IMR-90 (cell line): ENCODE results near the gene VMAC. TPM values are rescaled to one million over a fixed set of nuclear protein-coding genes. Genes with fewer than 3 reads are reported as not detected.
A peak's percentile ranks its signal among the peaks of the same experiment; 100 is the strongest.

Source experiments
- ATAC-seq: fragments of 200-7000 bp; cut with Tn5 transposase; 2 replicates; pipeline ENCODE4 v1.9.1; 2020; ENCODE audit warnings: low read depth, mild to moderate bottlenecking, moderate library complexity
- BruUV-seq: library from RNA; stranded (reverse); fragments of 400-500 nt; replicated peaks from 2 replicates; lab custom pipeline; 2021; lab: Mats Ljungman, UMichigan
- CTCF ChIA-PET: fragments of 300-600 bp; formaldehyde crosslinking; extraction: SDS; loops from one replicate; lab custom pipeline; 2021; ENCODE audit warnings: antibody characterized with exemption; lab: Yijun Ruan, JAX
- POLR2A ChIA-PET: fragments of 300-600 bp; sonication (Branson Sonifier 250); formaldehyde crosslinking; loops from one replicate; lab custom pipeline; 2022; ENCODE audit warnings: antibody characterized with exemption; ENCODE audit not compliant: unreplicated experiment; lab: Charles Lee
- DNase-seq: peaks from one replicate; pipeline ENCODE4 v3.0.0; 2013
- H2AFZ ChIP-seq: replicated peaks from 2 replicates; pipeline ENCODE3; 2013; ENCODE audit warnings: low read length, mild to moderate bottlenecking; ENCODE audit not compliant: poor library complexity
- H2AK5ac ChIP-seq: 2 replicates; pipeline ENCODE4 v1.6.1; 2013; ENCODE audit warnings: low read depth, low read length, inconsistent platforms
- H2AK9ac ChIP-seq: replicated peaks from 2 replicates; pipeline ENCODE3; 2013; ENCODE audit warnings: mild to moderate bottlenecking, low read depth, low read length, moderate library complexity; ENCODE audit not compliant: poor library complexity
- H2BK120ac ChIP-seq: 2 replicates; pipeline ENCODE4 v1.6.1; 2013; ENCODE audit warnings: low read depth, low read length, inconsistent platforms
- H2BK15ac ChIP-seq: 3 replicates; pipeline ENCODE4 v1.6.1; 2013; ENCODE audit warnings: low read depth, low read length, inconsistent platforms
- H2BK20ac ChIP-seq: 2 replicates; pipeline ENCODE4 v1.6.1; 2013; ENCODE audit warnings: low read depth, mild to moderate bottlenecking, inconsistent platforms, low read length, moderate library complexity
- H2BK5ac ChIP-seq: 2 replicates; pipeline ENCODE4 v1.6.1; 2013; ENCODE audit warnings: mild to moderate bottlenecking, low read depth, low read length, inconsistent platforms; ENCODE audit not compliant: poor library complexity, severe bottlenecking
- H3K14ac ChIP-seq: replicated peaks from 2 replicates; pipeline ENCODE4 v1.6.1; 2013; ENCODE audit warnings: low read depth, low read length, inconsistent platforms
- H3K18ac ChIP-seq: 2 replicates; pipeline ENCODE4 v1.6.1; 2013; ENCODE audit warnings: low read depth, low read length, control low read depth
- H3K23ac ChIP-seq: 2 replicates; pipeline ENCODE4 v1.6.1; 2013; ENCODE audit warnings: low read depth, low read length, inconsistent platforms
- H3K27ac ChIP-seq: 2 replicates; pipeline ENCODE4 v1.5.1; 2013; ENCODE audit warnings: mild to moderate bottlenecking, control low read depth, low read length; ENCODE audit not compliant: insufficient read depth
- H3K27me3 ChIP-seq: 2 replicates; pipeline ENCODE4 v1.6.1; 2013; ENCODE audit warnings: low read length; ENCODE audit not compliant: control insufficient read depth, insufficient read depth
- H3K36me3 ChIP-seq: 2 replicates; pipeline ENCODE4 v1.6.1; 2013; ENCODE audit warnings: low read length, mixed read lengths; ENCODE audit not compliant: control insufficient read depth, insufficient read depth
- H3K4ac ChIP-seq: 2 replicates; pipeline ENCODE4 v1.6.1; 2013; ENCODE audit warnings: low read depth, low read length, inconsistent platforms
- H3K4me1 ChIP-seq: 2 replicates; pipeline ENCODE4 v1.6.1; 2013; ENCODE audit warnings: low read length, mixed read lengths; ENCODE audit not compliant: control insufficient read depth, insufficient read depth
- H3K4me2 ChIP-seq: 2 replicates; pipeline ENCODE4 v1.6.1; 2013; ENCODE audit warnings: low read depth, mild to moderate bottlenecking, control low read depth, low read length, moderate library complexity
- H3K4me3 ChIP-seq: 2 replicates; pipeline ENCODE4 v1.5.1; 2013; ENCODE audit warnings: low read depth, mild to moderate bottlenecking, control low read depth, low read length, moderate library complexity; ENCODE audit not compliant: insufficient read depth
- H3K56ac ChIP-seq: 2 replicates; pipeline ENCODE4 v1.6.1; 2013; ENCODE audit warnings: low read length, inconsistent platforms; ENCODE audit not compliant: insufficient read depth; ENCODE audit errors: extremely low read depth
- H3K79me1 ChIP-seq, 2 experiments: 2 replicates each; pipeline ENCODE4 v1.6.1; 2013; ENCODE audit warnings: low read length in 2 of 2, inconsistent platforms in 1 of 2, low read depth in 1 of 2
- H3K9ac ChIP-seq: 2 replicates; pipeline ENCODE4 v1.6.1; 2013; ENCODE audit warnings: low read depth, low read length, control low read depth
- H3K9me1 ChIP-seq: 2 replicates; pipeline ENCODE4 v1.6.1; 2013; ENCODE audit warnings: low read length, inconsistent platforms; ENCODE audit not compliant: insufficient read depth
- H3K9me3 ChIP-seq: 2 replicates; pipeline ENCODE4 v1.6.1; 2013; ENCODE audit warnings: low read length; ENCODE audit not compliant: control insufficient read depth, insufficient read depth
- H4K20me1 ChIP-seq: 2 replicates; pipeline ENCODE4 v1.6.1; 2013; ENCODE audit warnings: low read length, inconsistent platforms; ENCODE audit not compliant: insufficient read depth
- H4K5ac ChIP-seq: 2 replicates; pipeline ENCODE4 v1.6.1; 2013; ENCODE audit warnings: mild to moderate bottlenecking, low read depth, low read length, control low read depth
- H4K8ac ChIP-seq, 2 experiments: 2 replicates each; pipeline ENCODE4 v1.6.1; 2013; ENCODE audit warnings: low read depth in 2 of 2, low read length in 2 of 2, control low read depth in 1 of 2, inconsistent platforms in 1 of 2
- H4K91ac ChIP-seq: 2 replicates; pipeline ENCODE4 v1.6.1; 2013; ENCODE audit warnings: low read depth, low read length, inconsistent platforms; ENCODE audit not compliant: insufficient read depth
- BHLHE40 ChIP-seq: fragments of 150-350 bp; IDR thresholded peaks from 2 replicates; pipeline ENCODE4 v1.6.1; 2016; ENCODE audit warnings: mild to moderate bottlenecking, low read depth, low read length
- FOS ChIP-seq: fragments of 150-350 bp; IDR thresholded peaks from 2 replicates; pipeline ENCODE4 v1.6.1; 2016; ENCODE audit warnings: low read depth, low read length
- MAFK ChIP-seq: IDR thresholded peaks from 2 replicates; pipeline ENCODE4 v1.6.1; 2012; ENCODE audit warnings: low read depth, low read length, improper control_type of control experiment
- MAZ ChIP-seq: IDR thresholded peaks from 2 replicates; pipeline ENCODE4 v1.6.1; 2012; ENCODE audit warnings: low read depth, mild to moderate bottlenecking, low read length, improper control_type of control experiment, moderate library complexity, borderline replicate concordance
- POLR2A ChIP-seq: IDR thresholded peaks from 2 replicates; pipeline ENCODE4 v1.6.1; 2012; ENCODE audit warnings: mild to moderate bottlenecking, low read depth, low read length
- RAD21 ChIP-seq: IDR thresholded peaks from 2 replicates; pipeline ENCODE4 v1.6.1; 2012; ENCODE audit warnings: low read length, improper control_type of control experiment
- RCOR1 ChIP-seq: IDR thresholded peaks from 2 replicates; pipeline ENCODE4 v1.6.1; 2012; ENCODE audit warnings: mild to moderate bottlenecking, low read length, improper control_type of control experiment; ENCODE audit not compliant: insufficient replicate concordance
- RFX5 ChIP-seq: IDR thresholded peaks from 2 replicates; pipeline ENCODE4 v1.8.0; 2012; ENCODE audit warnings: low read depth, mild to moderate bottlenecking, low read length, moderate library complexity
- SMC3 ChIP-seq: fragments of 150-350 bp; IDR thresholded peaks from 2 replicates; pipeline ENCODE4 v1.6.1; 2016; ENCODE audit warnings: low read depth, mild to moderate bottlenecking, antibody characterized with exemption, low read length, moderate library complexity
- WGBS, 2 experiments: methylation state at CpG; one replicate each; pipeline versions ENCODE4 v1.1.5 to v1.1.7; 2013; ENCODE audit warnings: missing lambda C conversion rate in 2 of 2; ENCODE audit not compliant: insufficient read length in 1 of 2; ENCODE audit errors: extremely low coverage in 2 of 2; 5-methylcytosine and 5-hydroxymethylcytosine counted together
- dilution Hi-C: fragments of 300-500 bp; cut with HindIII; formaldehyde crosslinking; loops from one replicate; pipeline ENCODE4 v1.14.3; 2018; ENCODE audit warnings: low sequenced_read_pairs; ENCODE audit not compliant: unreplicated experiment
- in situ Hi-C: fragments of 300-500 bp; cut with MboI; formaldehyde crosslinking; loops from 3 replicates; pipeline ENCODE4 v1.14.3; 2019; ENCODE audit warnings: low sequenced_read_pairs, inconsistent platforms, mixed read lengths
- intact Hi-C: fragments of 100-400 bp; cut with micrococcal nuclease; formaldehyde crosslinking; loops from 2 replicates; pipeline ENCODE4 v1.10.0; 2022
- polyA plus RNA-seq, 3 experiments: library from polyadenylated mRNA; depleted of rRNA; stranded (reverse); fragments of >200 nt; gene quantifications; 2 replicates each; pipeline ENCODE4 v1.2.3, GENCODE V29; 2012; ENCODE audit warnings: low replicate concordance in 1 of 3
- total RNA-seq: library from RNA; depleted of rRNA; stranded (reverse); fragments of >200 nt; gene quantifications from 2 replicates; pipeline ENCODE4 v1.2.3, GENCODE V29; 2012

The VMAC gene
- total and polyA plus RNA-seq, 2 of the 4 experiments (the other 2 are of a cell fraction), result 1.4 to 3.1 TPM

GRCh38 chr19:5880604-5881078 is 24.0 kb upstream of the VMAC start:
- Histone ChIP-seq H3K56ac (peak overlapping the region; percentile 7; the same call in 1 of the 2 replicates), H3K79me1 (no peaks in the 10 kb centered on the region), H3K9ac (no peak overlapping the region), H3K9me1 (peaks cover 5% of the 10 kb centered on the region; the same call in 1 of the 2 replicates), H2AK9ac (peak overlapping the region; percentile 89), H2BK120ac (peak overlapping the region; percentile 97), H4K5ac (peak overlapping the region; percentile 74), H3K4me1 (peaks cover 16% of the 10 kb centered on the region), H3K14ac (peak overlapping the region; percentile 92), H2BK20ac (peak overlapping the region; percentile 97), H3K9me3 (no peaks in the 10 kb centered on the region), H4K91ac (peak overlapping the region; percentile 91), H3K27ac (peak overlapping the region; percentile 42; the same call in 1 of the 2 replicates), H3K18ac (peak overlapping the region; percentile 78), H3K4ac (peak overlapping the region; percentile 95), H3K4me2 (peak overlapping the region; percentile 41; the same call in 1 of the 2 replicates), H2BK5ac (no peak overlapping the region), H3K23ac (peak overlapping the region; percentile 62; the same call in 1 of the 2 replicates), H3K27me3 (peaks cover 2% of the 10 kb centered on the region), H3K4me3 (no peak overlapping the region), H2AK5ac (peak overlapping the region; percentile 77; the same call in 1 of the 2 replicates), H4K8ac (peak overlapping the region in 1 of 2 experiments; percentile 84; a peak in 2 of 4 replicates), H2AFZ (peak overlapping the region; percentile 76), H3K36me3 (no peaks in the 10 kb centered on the region), H4K20me1 (no peaks in the 10 kb centered on the region), H2BK15ac (peak overlapping the region; percentile 90; the same call in 1 of the 3 replicates)
- ChIA-PET POLR2A (no interaction called here), CTCF (interaction anchor here (0.7 kb wide), 1 partner anchor 20 kb away, joined by 3 read pairs; no protein-coding TSS in a partner anchor)
- WGBS, 2 experiments, result no CpG with 5 or more reads among the region's 15 CpGs
- ATAC-seq, result peak; percentile 92
- DNase-seq, result peak; percentile 74
- TF ChIP-seq POLR2A, result no peak
- TF ChIP-seq SMC3, result no peak
- TF ChIP-seq RFX5, result no peak
- TF ChIP-seq FOS, result 0 out of 2 replicates have a peak, but pooled peaks have one; percentile 18
- peak; percentile 85 for TF ChIP-seq MAZ
- TF ChIP-seq RCOR1, result peak; percentile 9
- no peak for TF ChIP-seq RAD21
- peak; percentile 89 for TF ChIP-seq BHLHE40
- no peak for TF ChIP-seq MAFK
- no TSS peak for BruUV-seq
- in situ Hi-C loops (no loop called here), intact Hi-C loops (no loop called here), dilution Hi-C loops (no loop called here)
